CD4-positive, alpha-beta T cell (primary cell): ENCODE measurements around the gene PTPRM. TPM values are rescaled to one million over a fixed set of nuclear protein-coding genes. Genes with fewer than 3 reads are reported as not detected.

ENCODE experiments used
- ATAC-seq: fragments of 200-7000 bp; cut with Tn5 transposase; one replicate; pipeline ENCODE4 v1.10.0; 2022; ENCODE audit warnings: mild to moderate bottlenecking; ENCODE audit not compliant: poor library complexity
- CTCF ChIA-PET: fragments of 350-600 bp; sonication (Branson Sonifier 250); formaldehyde crosslinking; loops from one replicate; lab custom pipeline; 2021; ENCODE audit warnings: antibody characterized with exemption, inconsistent platforms; lab: Charles Lee
- POLR2A ChIA-PET: fragments of 350-600 bp; sonication (Branson Sonifier 250); formaldehyde crosslinking; loops from one replicate; lab custom pipeline; 2021; ENCODE audit warnings: antibody characterized with exemption, inconsistent platforms; lab: Charles Lee
- DNase-seq, 14 experiments: peaks; one replicate each; pipeline ENCODE4 v3.0.0-alpha.2; 2013 to 2020; ENCODE audit warnings: mixed read lengths in 2 of 14
- H3K27ac ChIP-seq, 2 donors: one replicate each; pipeline versions ENCODE4 v1.5.1 to v1.7.0; 2013; ENCODE audit warnings: low read length in 2 of 2, low read depth in 1 of 2, mild to moderate bottlenecking in 1 of 2
- H3K27me3 ChIP-seq, 2 experiments: 1 replicate in 1 of 2; 2 replicates in 1 of 2; pipeline versions ENCODE4 v1.6.1 to v1.7.0; 2013; ENCODE audit warnings: low read length in 2 of 2, control low read depth in 1 of 2, mild to moderate bottlenecking in 1 of 2, moderate library complexity in 1 of 2; ENCODE audit not compliant: insufficient read depth in 2 of 2, control insufficient read depth in 1 of 2
- H3K36me3 ChIP-seq: one replicate; pipeline ENCODE4 v1.6.1; 2013; ENCODE audit warnings: low read length, control low read depth; ENCODE audit not compliant: insufficient read depth
- H3K4me1 ChIP-seq: one replicate; pipeline ENCODE4 v1.6.1; 2013; ENCODE audit warnings: low read length, control low read depth; ENCODE audit not compliant: insufficient read depth
- H3K4me3 ChIP-seq: one replicate; pipeline ENCODE4 v1.5.1; 2013; ENCODE audit warnings: mild to moderate bottlenecking, low read length, moderate library complexity
- H3K9me3 ChIP-seq, 2 experiments: 1 replicate in 1 of 2; 2 replicates in 1 of 2; pipeline versions ENCODE4 v1.6.1 to v1.7.0; 2013; ENCODE audit warnings: low read length in 2 of 2, mild to moderate bottlenecking in 2 of 2, control low read depth in 1 of 2, moderate library complexity in 1 of 2; ENCODE audit not compliant: control insufficient read depth in 1 of 2, insufficient read depth in 1 of 2
- H3K27ac Mint-ChIP-seq: one replicate; pipeline ENCODE4 v1.8.0; 2020; ENCODE audit warnings: mixed read lengths
- H3K27me3 Mint-ChIP-seq: one replicate; pipeline ENCODE4 v1.8.0; 2021; ENCODE audit warnings: mixed read lengths
- H3K36me3 Mint-ChIP-seq: one replicate; pipeline ENCODE4 v1.8.0; 2021; ENCODE audit warnings: low read depth, mixed read lengths
- H3K4me1 Mint-ChIP-seq: one replicate; pipeline ENCODE4 v1.8.0; 2021; ENCODE audit warnings: low read depth, mixed read lengths
- H3K4me3 Mint-ChIP-seq: one replicate; pipeline ENCODE4 v1.8.0; 2020; ENCODE audit warnings: mild to moderate bottlenecking, mixed read lengths
- H3K9me3 Mint-ChIP-seq: one replicate; pipeline ENCODE4 v1.8.0; 2020; ENCODE audit warnings: mixed read lengths
- intact Hi-C, 2 experiments: fragments of 100-400 bp; cut with DNase I in 1 of 2; cut with micrococcal nuclease in 1 of 2; formaldehyde crosslinking; loops; one replicate each; pipeline versions ENCODE4 v1.15.1 to v1.9.0; 2023 to 2025; cut with DNase I, micrococcal nuclease
- total RNA-seq, 174 experiments: library from RNA in 2 of 174; stranded (reverse) in 2 of 174; gene quantifications; one replicate each; pipeline ENCODE4 v1.2.3 and lab custom pipeline; 2021 to 2026
- TF ChIP-seq, protein P1 (sequence below): fragments of 200-600 bp; IDR thresholded peaks from one replicate; pipeline ENCODE4 v1.8.0; 2022; ENCODE audit warnings: antibody characterized with exemption, mild to moderate bottlenecking

The PTPRM gene
- total RNA-seq, 2 experiments from 2014 or later, result 21.7 to 21.9 TPM

DNA sequence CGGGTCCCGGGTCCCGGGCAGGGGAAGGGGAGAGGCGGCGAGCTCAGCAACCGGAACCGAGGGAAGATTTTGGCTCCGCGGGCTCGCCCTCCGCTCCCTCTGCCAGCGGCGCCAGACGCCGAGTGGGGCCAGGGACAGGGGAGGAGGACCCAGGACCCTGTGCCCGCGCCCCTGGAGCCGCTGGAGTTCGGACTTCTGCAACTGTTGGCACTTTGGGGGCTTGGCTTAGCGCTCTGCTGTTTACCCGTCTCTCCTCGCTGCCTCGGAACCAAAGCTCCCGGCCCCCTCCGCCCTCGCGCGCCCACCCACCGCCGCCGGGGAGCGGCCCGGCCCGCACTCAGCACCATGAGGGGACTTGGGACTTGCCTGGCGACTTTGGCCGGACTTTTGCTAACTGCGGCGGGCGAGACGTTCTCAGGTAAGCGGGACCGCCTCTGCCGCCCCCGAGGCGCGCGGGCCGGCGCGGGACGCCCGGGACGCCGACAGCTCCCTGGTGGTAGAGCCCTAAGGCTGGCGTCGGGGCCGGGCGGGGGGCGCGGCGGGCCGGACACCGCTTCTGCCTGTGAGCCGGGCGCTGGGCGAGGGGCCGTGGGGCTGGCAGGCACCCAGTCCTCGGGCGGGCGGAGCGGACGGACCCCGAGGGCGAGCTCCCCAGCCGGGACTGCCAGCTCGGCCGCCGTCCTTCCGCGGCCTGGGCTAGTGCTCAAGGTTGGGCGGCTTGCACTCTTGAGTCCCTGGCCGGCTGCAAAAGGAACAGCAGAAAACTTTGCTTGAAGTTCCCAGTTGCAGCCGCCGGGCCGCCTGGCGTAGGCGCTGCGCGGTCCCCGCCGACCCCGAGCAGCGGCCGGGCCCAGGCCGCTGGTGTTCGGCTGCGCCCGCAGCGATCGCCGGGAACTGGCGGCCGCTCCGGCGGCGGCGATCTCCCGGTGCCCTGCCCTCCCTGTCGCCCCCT lies 634 bp downstream of the PTPRM start:
- H3K27me3 ChIP-seq, result peaks cover 25 to 30% of the 10 kb centered on the region in 2 experiments
- Mint-ChIP-seq H3K27ac (no peak overlapping the region), H3K36me3 (no peaks in the 10 kb centered on the region), H3K27me3 (peaks cover 67% of the 10 kb centered on the region), H3K4me1 (peaks cover 15% of the 10 kb centered on the region), H3K9me3 (no peaks in the 10 kb centered on the region), H3K4me3 (no peak overlapping the region)
- POLR2A ChIA-PET, result no interaction called here
- CTCF ChIA-PET, result no interaction called here
- peaks cover 3% of the 10 kb centered on the region for H3K4me1 ChIP-seq
- ATAC-seq, result peak; percentile 24
- peak in 3 of 14 experiments; percentile 6 to 61 (median 52) for DNase-seq
- no peak overlapping the region for H3K27ac ChIP-seq
- intact Hi-C loops, result loop anchor here in 1 of 2 experiments (5.0 kb wide), 1 partner anchor 1040 kb away; the partner anchor contains the start of gene RAB12
- H3K36me3 ChIP-seq, result no peaks in the 10 kb centered on the region
- H3K9me3 ChIP-seq, result peaks cover 0 to 4% of the 10 kb centered on the region in 2 experiments
- TF ChIP-seq, protein P1, sequence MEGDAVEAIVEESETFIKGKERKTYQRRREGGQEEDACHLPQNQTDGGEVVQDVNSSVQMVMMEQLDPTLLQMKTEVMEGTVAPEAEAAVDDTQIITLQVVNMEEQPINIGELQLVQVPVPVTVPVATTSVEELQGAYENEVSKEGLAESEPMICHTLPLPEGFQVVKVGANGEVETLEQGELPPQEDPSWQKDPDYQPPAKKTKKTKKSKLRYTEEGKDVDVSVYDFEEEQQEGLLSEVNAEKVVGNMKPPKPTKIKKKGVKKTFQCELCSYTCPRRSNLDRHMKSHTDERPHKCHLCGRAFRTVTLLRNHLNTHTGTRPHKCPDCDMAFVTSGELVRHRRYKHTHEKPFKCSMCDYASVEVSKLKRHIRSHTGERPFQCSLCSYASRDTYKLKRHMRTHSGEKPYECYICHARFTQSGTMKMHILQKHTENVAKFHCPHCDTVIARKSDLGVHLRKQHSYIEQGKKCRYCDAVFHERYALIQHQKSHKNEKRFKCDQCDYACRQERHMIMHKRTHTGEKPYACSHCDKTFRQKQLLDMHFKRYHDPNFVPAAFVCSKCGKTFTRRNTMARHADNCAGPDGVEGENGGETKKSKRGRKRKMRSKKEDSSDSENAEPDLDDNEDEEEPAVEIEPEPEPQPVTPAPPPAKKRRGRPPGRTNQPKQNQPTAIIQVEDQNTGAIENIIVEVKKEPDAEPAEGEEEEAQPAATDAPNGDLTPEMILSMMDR, result no peak
- peak overlapping the region; percentile 60 for H3K4me3 ChIP-seq

- POLR2A ChIA-PET, result no interaction called here
- intact Hi-C loops, result loop anchor here in 1 of 2 experiments (5.0 kb wide), 1 partner anchor 1039 kb away; the partner anchor contains the start of gene RAB12
- Mint-ChIP-seq H3K36me3 (no peaks in the 10 kb centered on the region), H3K4me3 (peak overlapping the region; percentile 70), H3K27me3 (peaks cover 72% of the 10 kb centered on the region), H3K9me3 (no peaks in the 10 kb centered on the region), H3K27ac (no peak overlapping the region), H3K4me1 (peaks cover 20% of the 10 kb centered on the region)
- Histone ChIP-seq H3K4me1 (peaks cover 3% of the 10 kb centered on the region), H3K27ac (no peak overlapping the region), H3K9me3 (peaks cover 0 to 4% of the 10 kb centered on the region in 2 experiments), H3K4me3 (peak overlapping the region; percentile 53), H3K36me3 (no peaks in the 10 kb centered on the region), H3K27me3 (peaks cover 25 to 26% of the 10 kb centered on the region in 2 experiments)
- TF ChIP-seq, protein P1, result no peak
- DNase-seq (peak in 1 of 14 experiments; percentile 29), ATAC-seq (no peak)
- CTCF ChIA-PET, result no interaction called here
Measured at GRCh38 chr18:7568426-7568825, 1.3 kb downstream of the PTPRM start.

GRCh38 chr18:7571626-7572025 lies 4.5 kb downstream of the PTPRM start:
- peaks cover 15% of the 10 kb centered on the region for H3K4me1 Mint-ChIP-seq
- no peak overlapping the region for H3K4me3 Mint-ChIP-seq
- Histone ChIP-seq H3K4me1 (peaks cover 3% of the 10 kb centered on the region), H3K9me3 (peaks cover 0 to 7% of the 10 kb centered on the region in 2 experiments), H3K27me3 (peaks cover 14 to 15% of the 10 kb centered on the region in 2 experiments), H3K4me3 (no peak overlapping the region), H3K27ac (no peak overlapping the region), H3K36me3 (no peaks in the 10 kb centered on the region)
- ChIA-PET CTCF (no interaction called here), POLR2A (no interaction called here)
- H3K9me3 Mint-ChIP-seq, result no peaks in the 10 kb centered on the region
- DNase-seq (no peak), ATAC-seq (no peak)
- H3K36me3 Mint-ChIP-seq, result no peaks in the 10 kb centered on the region
- H3K27me3 Mint-ChIP-seq, result peaks cover 43% of the 10 kb centered on the region
- TF ChIP-seq, protein P1, result no peak
- H3K27ac Mint-ChIP-seq, result peak overlapping the region; percentile 44
- intact Hi-C loops, result no loop called here
